Ovary (tissue), 9 donors: Measurements from ENCODE around the gene SMARCA4. TPM values are rescaled to one million over a fixed set of nuclear protein-coding genes. Genes with fewer than 3 reads are reported as not detected.
"Not testable (repeated sequence)": the region's sequence is repeated elsewhere in the genome, so short reads cannot be mapped to it uniquely, and the experiment has no call there.

Experiments used
- DNase-seq, 5 donors: peaks; one replicate each; pipeline ENCODE4 v3.0.0-alpha.2; 2019 to 2020
- H3K27ac ChIP-seq, 2 donors: fragments of 200-600 bp; one replicate each; pipeline versions ENCODE4 v1.5.1 to v1.8.0; 2019 to 2022
- H3K27me3 ChIP-seq: fragments of 200-600 bp; one replicate; pipeline ENCODE4 v1.8.0; 2022
- H3K36me3 ChIP-seq: fragments of 200-600 bp; sonication (generic); one replicate; pipeline ENCODE4 v1.5.1; 2019
- H3K4me1 ChIP-seq: one replicate; pipeline ENCODE4 v1.8.1; 2013; ENCODE audit warnings: mild to moderate bottlenecking, moderate library complexity; ENCODE audit not compliant: insufficient read depth
- H3K4me3 ChIP-seq: fragments of 200-600 bp; sonication (generic); one replicate; pipeline ENCODE4 v1.5.1; 2017
- H3K9me3 ChIP-seq, 2 donors: fragments of 200-600 bp in 1 of 2; sonication (generic) in 1 of 2; one replicate each; pipeline versions ENCODE4 v1.5.1 to v1.8.1; 2013 to 2019; ENCODE audit warnings: mild to moderate bottlenecking in 1 of 2, moderate library complexity in 1 of 2
- EP300 ChIP-seq: sonication (generic); formaldehyde crosslinking; IDR thresholded peaks from one replicate; pipeline ENCODE4 v1.6.1; 2017; ENCODE audit warnings: antibody characterized with exemption
- POLR2A ChIP-seq: fragments of 450-650 bp; IDR thresholded peaks from one replicate; pipeline ENCODE4 v1.6.1; 2017; ENCODE audit warnings: antibody characterized with exemption, mild to moderate bottlenecking, moderate library complexity
- WGBS, 3 donors: extraction: QIAGEN DNeasy Blood & Tissue Kit in 1 of 3; methylation state at CpG; one replicate each; pipeline versions ENCODE4 v1.1.5 to v1.1.7; 2013 to 2017; 5-methylcytosine and 5-hydroxymethylcytosine counted together
- intact Hi-C, 4 donors: fragments of 100-400 bp; cut with DNase I; formaldehyde crosslinking; loops; one replicate each; pipeline versions ENCODE4 v1.11.0 to v1.15.1; 2022 to 2023
- polyA plus RNA-seq, 2 donors: library from polyadenylated mRNA; stranded (reverse); fragments of 200-250 nt in 1 of 2; fragments of 350-450 nt in 1 of 2; fragmentation: Illumina TruSeq in 1 of 2; extraction: RNeasy Lipid Tissue Mini Kit (QIAGEN cat#74804) in 1 of 2; gene quantifications; one replicate each; pipeline ENCODE4 v1.2.3, GENCODE V29; 2013 to 2014
- total RNA-seq, 7 donors: library from RNA; depleted of rRNA in 2 of 7; stranded (reverse); fragments of >200 nt in 2 of 7; fragmentation: NEBNext Ultra II Directional in 3 of 7; extraction: Animal tissue kit (Norgen Biotek cat#: 25700) in 3 of 7; gene quantifications; one replicate each; pipeline versions ENCODE4 v1.1.0 to v1.2.4, GENCODE V29; 2016 to 2023
- TF ChIP-seq, protein P1 (sequence below), 3 donors: fragments of 450-650 bp in 2 of 3; fragments of 200-600 bp in 1 of 3; IDR thresholded peaks; one replicate each; pipeline versions ENCODE4 v1.5.1 to v1.8.0; 2016 to 2022; ENCODE audit warnings: antibody characterized with exemption in 3 of 3, mild to moderate bottlenecking in 1 of 3
- donor health status: DM: no; HTN: no; CAD: no; lungs with moderate emphysema.
- donor health status: DM: no; HTN: no; CAD: no.
- donor health status: Bipolar disorder and iron deficiency.
- donor health status: DM: yes; HTN: yes; CAD: no.
- donor health status: DM: no; HTN: no; CAD: no.
- donor health status: DM: yes; HTN: yes; CAD: no.

SMARCA4 gene
- total and polyA plus RNA-seq, 9 donors = 32.1 to 96.7 (median 68.3) TPM

DNA sequence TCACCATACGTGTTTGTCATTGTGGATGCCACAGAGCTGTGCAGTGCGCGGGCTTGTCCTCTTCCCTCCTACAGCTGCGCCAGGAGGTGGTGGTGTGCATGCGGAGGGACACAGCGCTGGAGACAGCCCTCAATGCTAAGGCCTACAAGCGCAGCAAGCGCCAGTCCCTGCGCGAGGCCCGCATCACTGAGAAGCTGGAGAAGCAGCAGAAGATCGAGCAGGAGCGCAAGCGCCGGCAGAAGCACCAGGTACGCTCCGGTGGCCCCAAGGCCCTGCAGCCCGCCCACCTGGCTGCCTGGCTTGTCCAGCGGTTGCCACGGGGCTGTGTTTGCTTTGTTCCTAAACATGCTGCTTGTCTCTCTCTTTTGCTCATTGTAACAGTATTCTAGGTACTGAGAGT is 30.2 kb downstream of the SMARCA4 start:
- no peaks in the 10 kb centered on the region for H3K4me1 ChIP-seq
- no peak for DNase-seq
- no peak overlapping the region for H3K27ac ChIP-seq
- no peak overlapping the region for H3K4me3 ChIP-seq
- H3K9me3 ChIP-seq = no peaks in the 10 kb centered on the region
- H3K27me3 ChIP-seq = no peaks in the 10 kb centered on the region
- no peaks in the 10 kb centered on the region for H3K36me3 ChIP-seq
- TF ChIP-seq EP300 = no peak
- TF ChIP-seq POLR2A = no peak
- TF ChIP-seq, protein P1, sequence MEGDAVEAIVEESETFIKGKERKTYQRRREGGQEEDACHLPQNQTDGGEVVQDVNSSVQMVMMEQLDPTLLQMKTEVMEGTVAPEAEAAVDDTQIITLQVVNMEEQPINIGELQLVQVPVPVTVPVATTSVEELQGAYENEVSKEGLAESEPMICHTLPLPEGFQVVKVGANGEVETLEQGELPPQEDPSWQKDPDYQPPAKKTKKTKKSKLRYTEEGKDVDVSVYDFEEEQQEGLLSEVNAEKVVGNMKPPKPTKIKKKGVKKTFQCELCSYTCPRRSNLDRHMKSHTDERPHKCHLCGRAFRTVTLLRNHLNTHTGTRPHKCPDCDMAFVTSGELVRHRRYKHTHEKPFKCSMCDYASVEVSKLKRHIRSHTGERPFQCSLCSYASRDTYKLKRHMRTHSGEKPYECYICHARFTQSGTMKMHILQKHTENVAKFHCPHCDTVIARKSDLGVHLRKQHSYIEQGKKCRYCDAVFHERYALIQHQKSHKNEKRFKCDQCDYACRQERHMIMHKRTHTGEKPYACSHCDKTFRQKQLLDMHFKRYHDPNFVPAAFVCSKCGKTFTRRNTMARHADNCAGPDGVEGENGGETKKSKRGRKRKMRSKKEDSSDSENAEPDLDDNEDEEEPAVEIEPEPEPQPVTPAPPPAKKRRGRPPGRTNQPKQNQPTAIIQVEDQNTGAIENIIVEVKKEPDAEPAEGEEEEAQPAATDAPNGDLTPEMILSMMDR (IDR thresholded peaks at IDR 0.05) = no peak
- 90 to 93% (median 93%) methylated on average over 20 of the region's 20 CpGs for WGBS, 3 donors
- intact Hi-C loops = no loop called here

DNA sequence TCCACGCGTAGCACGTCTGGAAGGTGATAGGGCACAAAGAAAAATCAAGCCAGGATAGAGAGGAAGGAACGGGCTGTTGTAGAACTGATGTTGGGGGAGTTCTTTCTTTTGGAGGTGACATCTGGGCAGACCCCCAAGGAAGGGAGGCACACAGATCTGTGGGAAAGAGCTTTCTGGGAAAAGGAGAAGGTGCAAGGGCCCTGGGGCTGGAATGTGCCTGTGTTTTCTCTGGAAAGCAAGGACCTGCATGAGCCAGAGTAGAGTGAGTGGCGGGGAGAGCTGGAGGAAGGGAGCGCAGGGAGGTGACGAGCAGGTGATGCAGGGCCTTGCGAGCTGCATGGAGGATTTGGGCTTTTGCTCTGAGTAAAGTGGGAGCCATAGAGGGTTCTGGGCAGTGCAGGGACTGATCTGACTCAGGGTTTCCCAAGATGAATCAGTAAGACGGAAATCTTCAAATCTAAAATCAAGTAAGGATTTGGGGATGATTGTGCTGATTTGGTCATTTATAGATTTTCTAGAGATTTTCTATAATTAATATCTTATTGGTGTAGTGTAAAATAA is 30.8 kb downstream of the SMARCA4 start:
- H3K36me3 ChIP-seq = no peaks in the 10 kb centered on the region
- H3K4me3 ChIP-seq = no peak overlapping the region
- no peaks in the 10 kb centered on the region for H3K9me3 ChIP-seq
- H3K4me1 ChIP-seq = no peaks in the 10 kb centered on the region
- no peak for TF ChIP-seq EP300
- TF ChIP-seq POLR2A = no peak
- TF ChIP-seq, protein P1 (IDR thresholded peaks at IDR 0.05) = no peak
- H3K27me3 ChIP-seq = no peaks in the 10 kb centered on the region
- no peak overlapping the region for H3K27ac ChIP-seq
- intact Hi-C loops = no loop called here
- 90 to 95% (median 93%) methylated on average over 9 of the region's 9 CpGs for WGBS, 3 donors
- no peak for DNase-seq

DNA sequence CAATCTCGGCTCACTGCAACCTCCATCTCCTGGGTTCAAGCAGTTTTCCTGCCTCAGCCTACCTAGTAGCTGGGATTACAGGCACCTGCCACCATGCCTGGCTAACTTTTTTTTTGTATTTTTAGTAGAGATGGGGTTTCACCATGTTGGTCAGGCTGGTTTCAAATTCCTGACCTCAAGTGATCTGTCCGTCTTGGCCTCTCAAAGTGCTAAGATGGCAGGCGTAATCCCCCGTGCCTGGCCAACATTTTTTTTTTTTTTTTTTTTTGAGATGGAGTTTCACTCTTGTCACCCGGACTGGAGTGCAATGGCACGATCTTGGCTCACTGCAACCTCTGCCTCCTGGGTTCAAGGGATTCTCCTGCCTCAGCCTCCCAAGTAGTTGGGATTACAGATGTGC is 31.3 kb downstream of the SMARCA4 start:
- DNase-seq, H3K27ac ChIP-seq, H3K27me3 ChIP-seq, H3K4me3 ChIP-seq, H3K36me3 ChIP-seq, H3K9me3 ChIP-seq, H3K4me1 ChIP-seq, intact Hi-C loops: not testable (repeated sequence)
- WGBS, 3 donors = 79 to 85% (median 81%) methylated on average over 6 of the region's 6 CpGs

DNA sequence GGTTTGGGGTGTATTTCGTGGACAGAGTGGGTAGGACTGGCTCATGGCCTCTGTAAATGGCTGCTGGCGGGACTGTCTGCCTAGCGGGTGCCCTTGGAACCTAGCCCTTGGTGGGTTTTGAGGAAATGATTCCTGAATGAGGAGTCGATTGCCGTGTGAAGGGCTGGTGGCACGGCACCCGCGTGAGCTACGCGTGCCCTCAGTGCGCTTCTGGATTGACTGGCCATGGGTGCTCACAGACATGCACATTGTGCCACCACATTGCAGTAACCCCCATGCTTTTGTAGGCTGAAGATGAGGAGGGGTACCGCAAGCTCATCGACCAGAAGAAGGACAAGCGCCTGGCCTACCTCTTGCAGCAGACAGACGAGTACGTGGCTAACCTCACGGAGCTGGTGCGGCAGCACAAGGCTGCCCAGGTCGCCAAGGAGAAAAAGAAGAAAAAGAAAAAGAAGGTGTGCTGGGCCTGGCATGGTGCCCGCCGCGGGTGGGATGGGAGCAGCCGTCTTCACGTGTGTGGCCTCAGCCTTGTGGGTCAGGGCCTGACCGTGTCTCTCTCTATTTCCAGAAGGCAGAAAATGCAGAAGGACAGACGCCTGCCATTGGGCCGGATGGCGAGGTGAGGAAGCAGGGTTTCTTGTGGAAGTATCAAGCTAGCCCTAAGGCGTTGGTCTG is 35.2 kb downstream of the SMARCA4 start:
- H3K36me3 ChIP-seq = no peaks in the 10 kb centered on the region
- H3K9me3 ChIP-seq = no peaks in the 10 kb centered on the region
- DNase-seq = no peak
- H3K27ac ChIP-seq = no peak overlapping the region
- no peak overlapping the region for H3K4me3 ChIP-seq
- intact Hi-C loops = no loop called here
- no peaks in the 10 kb centered on the region for H3K4me1 ChIP-seq
- H3K27me3 ChIP-seq = no peaks in the 10 kb centered on the region
- TF ChIP-seq EP300 = no peak
- no peak for TF ChIP-seq POLR2A
- TF ChIP-seq, protein P1 (IDR thresholded peaks at IDR 0.05) = no peak
- 84 to 86% (median 84%) methylated on average over 29 of the region's 29 CpGs for WGBS, 3 donors

DNA sequence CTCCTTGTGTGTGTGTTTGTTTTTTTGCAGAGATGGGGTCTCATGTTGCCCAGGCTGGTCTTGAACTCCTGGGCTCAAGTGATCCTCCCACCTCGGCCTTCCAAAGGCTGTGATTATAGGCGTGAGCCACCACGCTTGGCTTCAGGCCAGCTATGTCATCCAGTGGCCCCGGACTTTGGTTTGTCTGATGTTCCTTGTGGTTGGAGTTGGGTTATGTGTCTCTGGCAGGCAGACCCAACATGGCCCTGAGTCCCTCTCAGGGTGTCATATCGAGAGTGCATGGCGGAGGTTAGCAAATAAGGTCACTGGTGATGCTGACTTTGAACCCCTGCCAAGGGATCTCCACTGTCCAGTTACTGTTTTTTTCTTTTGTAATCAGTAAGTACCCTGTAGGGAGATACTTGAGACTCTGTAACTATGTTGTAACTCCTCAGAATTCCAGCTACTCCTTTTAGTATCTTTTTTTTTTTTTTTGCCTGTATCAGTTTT is 37.3 kb downstream of the SMARCA4 start:
- WGBS, 3 donors = 50 to 68% (median 52%) methylated on average over 6 of the region's 6 CpGs
- H3K4me3 ChIP-seq = no peak overlapping the region
- TF ChIP-seq EP300 = no peak
- no peak for TF ChIP-seq POLR2A
- TF ChIP-seq, protein P1 (IDR thresholded peaks at IDR 0.05) = no peak
- no peaks in the 10 kb centered on the region for H3K27me3 ChIP-seq
- no peaks in the 10 kb centered on the region for H3K36me3 ChIP-seq
- DNase-seq = no peak
- no peak overlapping the region for H3K27ac ChIP-seq
- no peaks in the 10 kb centered on the region for H3K4me1 ChIP-seq
- intact Hi-C loops = no loop called here
- no peaks in the 10 kb centered on the region for H3K9me3 ChIP-seq
